Stimulated activated CD4-positive, alpha-beta T cell treated with anti-CD3 and anti-CD28 coated beads, TNF-alpha, amount 100 ng/mL, for 1 hour (primary cell): ENCODE measurements around the gene PHF12.

Source experiments
- DNase-seq, 3 donors: peaks; one replicate each; pipeline ENCODE4 v3.0.0-alpha.2; 2020; ENCODE audit warnings: low read depth in 3 of 3, low spot score in 1 of 3

Gene PHF12

GRCh38 chr17:28862561-28862960 lies 88.8 kb downstream of the PHF12 start:
- DNase-seq = no peak

- DNase-seq = no peak
Observed at GRCh38 chr17:28861393-28862203, 89.7 kb downstream of the PHF12 start.

- DNase-seq = no peak
Observed at GRCh38 chr17:28860363-28860808, 90.9 kb downstream of the PHF12 start.

- DNase-seq = no peak
Observed at GRCh38 chr17:28858801-28859355, 92.4 kb downstream of the PHF12 start.

- DNase-seq = no peak
Observed at GRCh38 chr17:28857905-28858800, 93.2 kb downstream of the PHF12 start.

GRCh38 chr17:28856028-28856574 lies 95.2 kb downstream of the PHF12 start:
- DNase-seq = no peak

- no peak for DNase-seq
Observed at GRCh38 chr17:28855336-28855679, 96.0 kb downstream of the PHF12 start.
